Fibroblast of lung (primary cell): Measurements from ENCODE around the gene FEZ2.

Experiments
- CTCF ChIP-seq, 2 donors: IDR thresholded peaks in 1 of 2; conservative IDR thresholded peaks in 1 of 2; 1 replicate in 1 of 2; 2 replicates in 1 of 2; pipeline ENCODE4 v1.5.1; 2011 to 2012; ENCODE audit warnings: low read length in 2 of 2, control low read depth in 1 of 2, inconsistent platforms in 1 of 2, low read depth in 1 of 2, mild to moderate bottlenecking in 1 of 2
- EZH2 ChIP-seq: IDR thresholded peaks from 2 replicates; pipeline ENCODE4 v1.5.1; 2012; ENCODE audit warnings: low read length, control low read depth, mild to moderate bottlenecking; ENCODE audit errors: missing control alignments

- TF ChIP-seq CTCF (conservative IDR thresholded peaks at IDR 0.05 in 1 of 2, IDR thresholded peaks at IDR 0.05 in 1 of 2; ENCODE audit: low read depth in 1 of 2, low read length in 2 of 2): no peak
- no peak for TF ChIP-seq EZH2
These were observed 55.9 kb downstream of the FEZ2 start for GRCh38 chr2:36541891-36542595.
